SKM-1 treated with dmso at 0.1 percent for 144 hours (cell line): Measurements from ENCODE around the gene TCP1.
"Not testable (repeated sequence)": the region's sequence is repeated elsewhere in the genome, so short reads cannot be mapped to it uniquely, and the experiment has no call there.

ENCODE experiments used
- DNase-seq: peaks from one replicate; lab custom pipeline; 2025; ENCODE audit not compliant: unreplicated experiment; lab: John Stamatoyannopoulos, UW

Gene TCP1

GRCh38 chr6:159778131-159778530, 11.3 kb downstream of the TCP1 start:
- DNase-seq = no peak

DNA sequence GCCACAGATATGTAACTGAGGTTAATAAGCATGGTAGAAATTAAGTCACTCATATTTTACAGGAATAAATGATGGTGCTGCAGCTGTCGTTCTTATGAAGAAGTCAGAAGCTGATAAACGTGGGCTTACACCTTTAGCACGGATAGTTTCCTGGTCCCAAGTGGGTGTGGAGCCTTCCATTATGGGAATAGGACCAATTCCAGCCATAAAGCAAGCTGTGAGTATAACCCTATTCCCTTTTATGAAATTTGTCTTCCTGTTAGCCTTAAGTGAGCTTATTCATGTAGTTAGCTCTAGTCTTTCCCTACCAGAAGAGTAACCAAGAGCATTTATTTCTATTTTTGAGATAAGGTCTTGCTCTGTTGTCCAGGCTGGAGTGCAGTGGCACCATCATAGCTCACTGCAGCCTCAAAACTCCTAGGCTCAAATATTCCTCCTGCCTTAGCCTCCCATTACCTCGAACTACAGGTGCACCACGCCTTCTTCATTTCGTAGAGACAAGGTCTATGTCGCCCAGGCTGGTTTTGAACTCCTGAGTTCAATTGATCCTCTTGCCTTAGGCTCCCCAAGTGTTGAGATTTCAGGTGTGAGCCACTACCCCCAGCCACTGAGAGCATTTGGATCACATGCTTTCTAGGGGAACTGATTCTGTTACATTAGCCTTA, 12.0 kb downstream of the TCP1 start:
- no peak for DNase-seq

GRCh38 chr6:159772196-159772595, 17.2 kb downstream of the TCP1 start:
- DNase-seq = no peak

DNA sequence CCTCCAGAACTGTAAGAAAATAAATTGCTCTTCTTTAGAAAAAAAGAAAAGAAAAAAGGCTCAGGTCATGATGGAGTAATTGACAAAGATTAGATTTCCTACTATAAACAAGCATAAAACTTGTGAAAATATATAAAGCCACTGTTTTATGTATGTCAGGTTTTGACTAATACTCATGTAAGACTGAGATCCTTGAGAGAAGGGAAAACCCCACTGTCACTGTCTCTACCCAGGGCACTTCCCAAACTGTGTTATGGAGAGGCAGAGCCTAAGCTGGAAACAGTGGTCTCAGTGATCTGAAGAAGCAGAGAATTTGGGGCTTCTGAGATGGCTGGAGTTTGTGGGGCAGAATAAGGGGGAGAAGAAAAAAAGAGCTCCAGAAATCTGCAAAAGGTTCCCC, 19.9 kb downstream of the TCP1 start:
- no peak for DNase-seq

DNA sequence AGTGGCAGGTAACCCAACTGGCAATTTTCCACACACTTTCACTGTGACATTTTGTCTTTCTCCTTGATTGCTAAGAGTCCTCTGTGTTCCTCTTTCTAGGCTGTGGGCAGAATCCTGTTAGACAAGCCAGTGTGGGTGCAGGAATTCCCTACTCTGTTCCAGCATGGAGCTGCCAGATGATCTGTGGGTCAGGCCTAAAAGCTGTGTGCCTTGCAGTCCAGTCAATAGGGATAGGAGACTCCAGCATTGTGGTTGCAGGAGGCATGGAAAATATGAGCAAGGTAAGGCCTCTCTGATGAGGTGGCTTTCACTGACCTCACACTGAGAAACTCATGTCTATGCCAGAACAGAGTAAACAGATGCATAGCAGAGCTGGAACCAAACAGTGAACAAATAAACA, 22.5 kb downstream of the TCP1 start:
- DNase-seq = no peak

DNA sequence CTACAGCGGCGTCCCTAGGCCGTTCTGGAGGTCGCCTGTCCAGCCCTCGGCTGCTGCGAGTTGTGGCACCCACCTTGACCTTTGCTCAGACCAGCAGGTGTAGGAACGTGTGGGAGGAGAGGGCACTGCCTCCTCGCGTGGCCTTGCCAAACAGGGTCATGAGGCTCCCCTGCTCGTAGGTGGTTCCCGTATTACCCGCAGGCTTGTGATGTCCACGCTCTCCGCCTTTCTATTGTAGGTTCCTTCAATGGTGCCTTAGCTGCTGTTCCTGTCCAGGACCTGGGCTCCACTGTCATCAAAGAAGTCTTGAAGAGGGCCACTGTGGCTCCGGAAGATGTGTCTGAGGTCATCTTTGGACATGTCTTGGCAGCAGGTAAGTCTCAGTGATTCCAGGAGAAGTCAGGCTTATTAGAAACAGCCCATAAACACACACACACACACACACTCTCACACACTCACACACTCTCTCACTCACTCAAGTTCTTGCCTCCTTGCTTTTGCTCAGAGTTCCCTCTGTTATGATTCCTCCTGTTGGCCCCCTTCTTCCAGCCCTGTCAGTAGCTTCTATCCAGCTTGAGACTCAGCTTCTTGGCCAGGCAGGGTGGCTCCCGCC, 26.6 kb downstream of the TCP1 start:
- no peak for DNase-seq

DNA sequence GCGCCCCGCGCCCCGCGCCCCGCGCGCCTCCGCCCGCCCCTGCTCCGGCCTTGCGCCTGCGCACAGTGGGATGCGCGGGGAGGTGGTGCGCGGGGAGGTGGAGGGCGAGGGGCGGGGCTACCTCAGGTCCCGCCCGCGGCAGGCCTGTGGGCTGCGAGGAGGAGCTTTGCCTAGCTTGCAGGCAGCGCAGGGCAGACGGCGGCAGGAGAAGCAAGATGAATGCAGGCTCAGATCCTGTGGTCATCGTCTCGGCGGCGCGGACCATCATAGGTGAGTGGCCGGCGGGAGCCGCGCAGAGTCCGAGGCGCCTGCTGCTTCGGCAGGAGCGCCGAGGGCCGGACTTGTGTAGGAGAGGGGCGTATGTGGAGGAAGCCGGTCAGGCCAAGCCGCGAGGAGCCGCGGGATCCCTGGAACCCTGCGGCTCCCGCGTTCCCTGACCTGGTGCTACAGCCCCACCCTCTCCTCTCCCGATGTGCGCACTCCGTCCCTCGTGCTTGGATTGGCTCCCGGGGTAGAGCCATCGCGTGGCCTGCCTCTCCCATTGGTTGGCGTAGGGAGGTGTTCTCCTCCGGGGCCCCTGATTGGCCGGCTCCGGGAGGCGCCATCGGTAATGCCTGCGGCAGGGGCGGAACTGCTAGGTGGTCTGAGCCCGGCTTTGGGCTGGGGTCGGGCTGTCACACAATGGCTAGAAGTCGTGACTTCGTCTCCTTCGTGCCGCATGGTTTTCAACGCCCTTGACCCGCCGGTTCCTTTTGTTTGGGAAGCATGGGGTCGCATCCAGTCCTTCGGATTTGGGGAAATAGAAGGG, 27.3 kb downstream of the TCP1 start, which contains the start of gene ACAT2:
Gene ACAT2 (plus strand): TSS at position 173 of the 808 bp plus-strand sequence. CDS start 43 bp downstream, at position 216.
- peak; percentile 91 for DNase-seq

GRCh38 chr6:159761129-159761872, 28.1 kb downstream of the TCP1 start:
- no peak for DNase-seq

- peak; percentile 4 for DNase-seq
These were observed 28.8 kb downstream of the TCP1 start for GRCh38 chr6:159760602-159761057.

DNA sequence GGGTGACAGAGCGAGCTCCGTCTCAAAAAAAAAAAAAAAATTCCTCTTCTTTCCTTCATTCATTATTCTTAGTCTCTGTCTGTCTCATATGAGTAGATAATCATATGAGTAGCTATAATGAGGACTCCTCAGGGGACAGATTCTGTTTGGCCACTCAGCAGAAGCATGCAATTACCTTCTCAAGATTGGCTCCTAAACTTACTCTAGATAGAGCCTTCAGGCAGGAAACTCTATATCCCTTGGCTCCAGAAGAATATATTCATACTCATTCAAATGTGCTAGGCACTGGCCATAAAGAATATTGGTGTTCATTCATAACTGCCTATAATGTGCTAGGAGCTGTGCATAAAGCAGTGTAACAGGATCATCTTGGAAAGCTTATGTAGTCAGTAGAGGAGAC, 29.8 kb downstream of the TCP1 start:
- no peak for DNase-seq

DNA sequence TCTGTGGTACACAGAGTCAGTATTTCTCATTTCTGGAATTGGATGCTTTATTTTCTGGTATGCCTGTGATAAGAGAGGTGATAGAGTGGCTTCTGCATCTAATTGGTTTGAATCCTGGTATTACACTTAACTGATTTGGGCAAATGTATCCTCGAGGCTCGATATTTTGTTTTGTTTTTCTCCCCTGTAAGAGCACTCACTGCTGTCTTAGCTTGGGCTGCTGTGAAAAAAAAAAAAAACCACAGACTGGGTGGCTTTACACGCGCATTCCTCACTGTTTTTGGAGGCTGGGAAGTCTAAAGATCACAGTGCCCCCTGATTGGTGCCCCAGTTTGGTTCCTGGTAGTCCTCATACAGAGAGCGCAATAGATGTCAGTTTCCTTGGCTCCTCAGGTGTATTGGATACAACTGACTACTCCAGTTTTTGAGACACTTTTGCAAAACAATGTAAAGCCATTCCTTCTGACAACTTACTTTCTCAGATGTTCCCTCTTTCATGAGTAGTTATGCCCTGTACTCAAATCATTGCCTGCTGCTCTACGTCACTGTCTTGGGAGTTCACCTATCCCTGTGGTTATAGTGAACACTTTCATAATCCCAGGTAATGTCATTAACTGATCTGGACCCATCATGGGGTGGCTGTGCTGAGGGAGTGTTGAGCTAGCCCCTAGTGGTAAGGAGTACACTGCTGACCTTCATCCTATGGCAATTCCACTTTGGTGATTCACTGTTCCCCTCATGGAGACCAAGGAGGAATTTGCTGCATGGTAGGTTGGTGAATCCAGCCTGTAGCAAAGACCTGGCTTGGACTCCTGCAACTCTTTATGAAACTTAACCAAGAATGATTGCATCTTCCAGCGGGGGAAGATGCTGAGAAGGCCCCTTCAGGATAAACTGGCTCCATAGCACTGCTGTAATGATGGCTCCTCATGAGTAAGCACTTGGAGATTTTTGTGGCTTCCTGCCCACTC, 31.1 kb downstream of the TCP1 start:
- no peak for DNase-seq

GRCh38 chr6:159756508-159756907, 32.9 kb downstream of the TCP1 start:
- no peak for DNase-seq

DNA sequence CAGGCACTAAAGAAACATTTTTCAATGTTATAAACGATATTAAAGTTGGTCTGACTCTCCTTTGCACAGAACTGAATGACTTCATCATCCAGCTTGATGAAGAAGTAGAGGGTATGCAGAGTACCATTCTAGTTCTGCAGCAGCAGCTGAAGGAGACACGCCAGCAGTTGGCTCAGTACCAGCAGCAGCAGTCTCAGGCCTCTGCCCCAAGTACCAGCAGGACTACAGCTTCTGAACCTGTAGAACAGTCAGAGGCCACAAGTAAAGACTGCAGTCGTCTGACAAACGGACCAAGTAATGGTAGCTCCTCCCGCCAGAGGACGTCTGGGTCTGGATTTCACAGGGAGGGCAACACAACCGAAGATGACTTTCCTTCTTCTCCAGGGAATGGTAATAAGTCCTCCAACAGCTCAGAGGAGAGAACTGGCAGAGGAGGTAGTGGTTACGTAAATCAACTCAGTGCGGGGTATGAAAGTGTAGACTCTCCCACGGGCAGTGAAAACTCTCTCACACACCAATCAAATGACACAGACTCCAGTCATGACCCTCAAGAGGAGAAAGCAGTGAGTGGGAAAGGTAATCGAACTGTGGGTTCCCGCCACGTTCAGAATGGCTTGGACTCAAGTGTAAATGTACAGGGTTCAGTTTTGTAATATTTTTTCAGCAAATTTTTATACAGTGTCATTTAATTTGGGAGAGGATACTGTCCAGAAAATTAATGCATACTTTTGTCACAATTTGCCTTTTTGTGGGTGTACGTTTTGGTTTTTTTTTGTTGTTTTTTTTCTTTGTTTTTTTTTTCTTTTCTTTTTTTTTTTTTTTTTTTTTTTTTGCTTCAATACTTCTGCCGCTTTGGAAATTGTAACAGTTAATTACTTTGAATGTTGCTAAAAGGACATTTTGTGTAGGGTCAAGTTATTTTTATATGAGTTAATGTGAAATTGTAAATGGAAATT, 34.2 kb downstream of the TCP1 start:
- no peak for DNase-seq

- DNase-seq = no peak
These were observed 35.0 kb downstream of the TCP1 start for GRCh38 chr6:159754401-159754800.

DNA sequence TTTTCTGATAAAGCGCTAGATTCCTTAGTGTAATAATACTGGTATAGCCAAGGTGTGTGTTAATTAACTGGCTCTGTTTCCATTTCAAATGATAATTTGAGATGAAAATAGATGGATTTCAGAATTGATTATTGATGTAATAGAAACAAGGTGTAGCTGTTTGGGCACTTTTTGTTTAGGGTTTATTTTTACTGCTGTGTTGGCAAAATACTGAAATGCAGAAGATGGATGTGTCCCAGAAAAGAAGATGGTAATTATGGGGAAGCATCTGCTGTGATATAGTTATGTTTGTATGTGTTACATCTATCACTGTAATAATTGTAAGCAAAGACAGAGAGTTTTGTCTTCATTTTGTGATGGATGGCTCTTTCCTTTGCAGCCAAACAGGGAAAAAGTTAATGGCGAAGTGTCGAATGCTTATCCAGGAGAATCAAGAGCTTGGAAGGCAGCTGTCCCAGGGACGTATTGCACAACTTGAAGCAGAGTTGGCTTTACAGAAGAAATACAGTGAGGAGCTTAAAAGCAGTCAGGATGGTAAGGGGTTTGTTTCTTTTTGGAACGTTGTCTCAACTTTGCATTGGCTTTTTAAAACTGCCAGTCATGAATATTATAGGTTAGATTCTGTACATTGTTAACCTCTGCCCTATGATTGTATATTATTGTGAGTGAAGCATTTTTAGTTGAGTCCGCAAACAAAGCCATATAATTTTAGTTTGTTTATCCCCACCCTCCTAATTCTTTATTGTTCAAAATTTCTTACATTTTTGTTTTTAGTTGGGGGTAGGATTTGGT, 36.1 kb downstream of the TCP1 start:
- DNase-seq = no peak

- no peak for DNase-seq
These were observed 38.0 kb downstream of the TCP1 start for GRCh38 chr6:159751448-159751847.

- DNase-seq = not testable (repeated sequence)
These were observed 41.3 kb downstream of the TCP1 start for GRCh38 chr6:159748127-159748526.

- DNase-seq = no peak
These were observed 42.6 kb downstream of the TCP1 start for GRCh38 chr6:159746759-159747158.
